Cardiac fibroblast (primary cell): ENCODE data around the gene OPRM1.

Experiments
- DNase-seq, 2 donors: peaks; one replicate each; pipeline versions ENCODE4 v3.0.0 to v3.0.0-alpha.2; 2010; ENCODE audit warnings: low read depth in 2 of 2
- H3K4me3 ChIP-seq, 2 donors: replicated peaks in 1 of 2; 1 replicate in 1 of 2; 2 replicates in 1 of 2; pipeline ENCODE4 v1.5.1; 2011; ENCODE audit warnings: low read depth in 2 of 2, low read length in 2 of 2, mild to moderate bottlenecking in 2 of 2, moderate library complexity in 1 of 2
- CTCF ChIP-seq: IDR thresholded peaks from one replicate; pipeline ENCODE4 v1.5.1; 2011; ENCODE audit warnings: low read depth, mild to moderate bottlenecking, low read length, inconsistent platforms

OPRM1 gene

GRCh38 chr6:154039231-154039842, at the start of gene OPRM1:
TSS of gene OPRM1 (plus strand) at chr6:154039240. CDS start at chr6:154039545, 305 bp downstream.
- H3K4me3 ChIP-seq: no peak within 1 kb of the TSS
- DNase-seq: peak; percentile 12 to 31
- TF ChIP-seq CTCF: no peak

GRCh38 chr6:153989989-153990388, 49.1 kb upstream of the OPRM1 start:
- no peak overlapping the region for H3K4me3 ChIP-seq
- DNase-seq: no peak
- no peak for TF ChIP-seq CTCF

GRCh38 chr6:153994004-153994403, 45.0 kb upstream of the OPRM1 start:
- no peak for TF ChIP-seq CTCF
- DNase-seq: no peak
- H3K4me3 ChIP-seq: no peak overlapping the region

GRCh38 chr6:153994811-153995210, 44.2 kb upstream of the OPRM1 start:
- TF ChIP-seq CTCF: no peak
- H3K4me3 ChIP-seq: no peak overlapping the region
- DNase-seq: no peak

- no peak for TF ChIP-seq CTCF
- H3K4me3 ChIP-seq: no peak overlapping the region
- DNase-seq: no peak
Measured at GRCh38 chr6:153997221-153997620, 41.8 kb upstream of the OPRM1 start.

GRCh38 chr6:154001494-154002285, 37.4 kb upstream of the OPRM1 start:
- no peak for TF ChIP-seq CTCF

More at GRCh38 chr6:154001494-154002285, 37.4 kb upstream of the OPRM1 start:
- no peak for DNase-seq
- no peak overlapping the region for H3K4me3 ChIP-seq
